ENCODE measurements around the gene PCDH9.

- no peak for TF ChIP-seq CTCF (IDR thresholded peaks at IDR 0.05)
- no peak for TF ChIP-seq POLR2A (IDR thresholded peaks at IDR 0.05)
Observed at GRCh38 chr13:66365101-66365500, 865.0 kb downstream of the PCDH9 start.
